Vagina (tissue), 2 donors: ENCODE data around the gene C1QTNF1. TPM values are rescaled to one million over a fixed set of nuclear protein-coding genes. Genes with fewer than 3 reads are reported as not detected.

ENCODE experiments used
- DNase-seq, 2 donors: peaks; one replicate each; pipeline ENCODE4 v3.0.0-alpha.2; 2017; ENCODE audit errors: extremely low spot score in 2 of 2
- H3K27ac ChIP-seq: fragments of 200-600 bp; sonication (generic); one replicate; pipeline ENCODE4 v1.5.1; 2019
- H3K27me3 ChIP-seq: fragments of 200-600 bp; sonication (generic); one replicate; pipeline ENCODE4 v1.5.1; 2019
- H3K36me3 ChIP-seq, 2 donors: fragments of 200-600 bp; sonication (generic); one replicate each; pipeline ENCODE4 v1.5.1; 2017 to 2019
- H3K4me1 ChIP-seq: fragments of 200-600 bp; sonication (generic); one replicate; pipeline ENCODE4 v1.5.1; 2019
- H3K4me3 ChIP-seq, 2 donors: fragments of 200-600 bp; sonication (generic); 1 replicate in 1 of 2; 2 replicates in 1 of 2; pipeline ENCODE4 v1.5.1; 2016 to 2019
- H3K9me3 ChIP-seq: fragments of 200-600 bp; sonication (generic); one replicate; pipeline ENCODE4 v1.5.1; 2019
- CTCF ChIP-seq, 3 experiments: fragments of 450-650 bp in 2 of 3; fragments of 200-600 bp in 1 of 3; sonication (generic) in 1 of 3; IDR thresholded peaks; one replicate each; pipeline ENCODE4 v1.5.1; 2017 to 2019; ENCODE audit warnings: antibody characterized with exemption in 3 of 3, mild to moderate bottlenecking in 2 of 3, moderate library complexity in 2 of 3
- POLR2A ChIP-seq, 2 donors: fragments of 450-650 bp; IDR thresholded peaks; one replicate each; pipeline ENCODE4 v1.6.1; 2017; ENCODE audit warnings: antibody characterized with exemption in 2 of 2, mild to moderate bottlenecking in 2 of 2, moderate library complexity in 2 of 2
- POLR2AphosphoS5 ChIP-seq, 2 donors: sonication (generic); formaldehyde crosslinking; IDR thresholded peaks; one replicate each; pipeline ENCODE4 v1.9.0; 2017; ENCODE audit warnings: antibody characterized with exemption in 2 of 2, mild to moderate bottlenecking in 2 of 2, low read depth in 1 of 2; ENCODE audit not compliant: insufficient read depth in 1 of 2
- intact Hi-C: fragments of 100-400 bp; cut with DNase I; formaldehyde crosslinking; loops from one replicate; pipeline ENCODE4 v1.15.1; 2023
- total RNA-seq: library from RNA; depleted of rRNA; stranded (reverse); fragments of >200 nt; gene quantifications from one replicate; pipeline ENCODE4 v1.2.3, GENCODE V29; 2016

Gene C1QTNF1
- total RNA-seq, 1 donor from 2014 or later: 30.7 TPM

DNA sequence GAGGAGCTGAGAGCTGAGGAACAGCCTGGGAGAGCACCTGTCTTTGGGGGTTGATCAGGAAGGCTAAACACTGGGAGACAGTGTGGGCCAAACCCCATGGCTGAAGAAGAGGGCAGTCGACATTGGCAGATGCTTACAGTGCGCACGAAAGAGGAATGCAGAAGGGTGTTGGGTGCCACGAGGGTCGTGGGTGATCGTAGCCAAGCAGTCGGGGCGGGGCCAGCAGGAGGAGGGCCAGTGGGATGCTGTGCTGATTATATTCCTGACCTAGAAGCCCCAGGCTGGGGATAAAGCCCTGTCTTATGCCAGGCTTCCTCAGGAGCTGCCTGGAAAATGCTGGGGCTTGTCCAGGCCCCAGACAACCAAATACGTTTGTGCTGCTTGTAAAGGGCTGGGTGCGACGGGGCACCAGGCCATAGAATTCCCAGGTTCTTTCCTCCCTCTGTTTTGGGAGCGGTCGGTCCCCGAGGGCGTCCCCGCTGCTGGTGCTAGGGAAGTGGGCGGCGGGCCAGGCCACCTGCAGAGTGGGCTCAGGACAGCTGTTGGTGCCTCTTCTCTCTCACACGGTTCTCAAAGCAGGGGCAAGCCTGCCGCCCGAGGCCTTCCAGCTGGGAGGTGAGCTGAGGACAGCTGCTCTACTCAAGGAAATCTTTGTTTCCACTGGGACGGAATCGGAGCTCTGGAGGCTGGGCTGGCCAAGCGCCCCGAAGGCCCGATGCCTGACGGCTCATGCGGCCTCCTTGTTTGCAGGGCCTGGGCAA is 10.0 kb downstream of the C1QTNF1 start:
- DNase-seq: peak in 1 of 2 donors; percentile 88
- intact Hi-C loops: no loop called here
- no peak overlapping the region for H3K4me3 ChIP-seq

GRCh38 chr17:79034931-79035485 is 11.0 kb downstream of the C1QTNF1 start:
- DNase-seq: no peak
- Histone ChIP-seq H3K36me3 (no peaks in the 10 kb centered on the region), H3K4me3 (no peak overlapping the region), H3K4me1 (peaks cover 36% of the 10 kb centered on the region), H3K27me3 (no peaks in the 10 kb centered on the region), H3K27ac (no peak overlapping the region), H3K9me3 (no peaks in the 10 kb centered on the region)
- intact Hi-C loops: no loop called here
- TF ChIP-seq POLR2AphosphoS5 (IDR thresholded peaks at IDR 0.05; ENCODE audit: insufficient read depth in 1 of 2, low read depth in 1 of 2) (no peak), POLR2A (IDR thresholded peaks at IDR 0.05) (no peak), CTCF (IDR thresholded peaks at IDR 0.05) (no peak)

More for the DNA sequence above, 10.0 kb downstream of the C1QTNF1 start:
- Histone ChIP-seq H3K36me3 (no peaks in the 10 kb centered on the region), H3K27me3 (no peaks in the 10 kb centered on the region), H3K9me3 (no peaks in the 10 kb centered on the region), H3K4me1 (peaks cover 35% of the 10 kb centered on the region), H3K27ac (peak overlapping the region; percentile 31)
- TF ChIP-seq CTCF (IDR thresholded peaks at IDR 0.05): no peak
- peak in 1 of 2 donors; percentile 42 for TF ChIP-seq POLR2AphosphoS5 (IDR thresholded peaks at IDR 0.05; ENCODE audit: insufficient read depth in 1 of 2, low read depth in 1 of 2)
- TF ChIP-seq POLR2A (IDR thresholded peaks at IDR 0.05): no peak

DNA sequence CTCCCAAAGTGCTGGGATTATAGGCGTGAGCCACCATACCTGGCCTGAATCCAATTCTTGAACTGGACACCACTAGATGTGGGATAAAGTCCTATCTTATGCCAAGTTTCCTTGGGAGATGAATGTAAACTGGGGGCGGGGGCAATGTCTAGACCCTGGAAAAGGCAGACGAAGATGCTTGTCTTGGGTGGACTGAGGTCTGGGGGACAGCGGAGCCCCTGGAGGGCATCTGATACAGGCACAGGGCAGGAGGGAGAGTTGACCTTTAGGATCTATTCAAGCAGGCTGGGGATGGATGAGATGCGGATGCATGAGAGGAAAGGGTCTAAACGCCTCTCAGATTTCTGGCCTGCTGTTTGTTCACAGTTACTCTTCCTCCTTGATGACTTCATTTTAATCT is 11.7 kb downstream of the C1QTNF1 start:
- TF ChIP-seq CTCF (IDR thresholded peaks at IDR 0.05) (no peak), POLR2AphosphoS5 (IDR thresholded peaks at IDR 0.05; ENCODE audit: insufficient read depth in 1 of 2, low read depth in 1 of 2) (no peak), POLR2A (IDR thresholded peaks at IDR 0.05) (no peak)
- Histone ChIP-seq H3K27ac (peak overlapping the region; percentile 26), H3K27me3 (no peaks in the 10 kb centered on the region), H3K36me3 (no peaks in the 10 kb centered on the region), H3K4me3 (no peak overlapping the region), H3K9me3 (no peaks in the 10 kb centered on the region), H3K4me1 (peaks cover 36% of the 10 kb centered on the region)
- no peak for DNase-seq
- intact Hi-C loops: no loop called here

DNA sequence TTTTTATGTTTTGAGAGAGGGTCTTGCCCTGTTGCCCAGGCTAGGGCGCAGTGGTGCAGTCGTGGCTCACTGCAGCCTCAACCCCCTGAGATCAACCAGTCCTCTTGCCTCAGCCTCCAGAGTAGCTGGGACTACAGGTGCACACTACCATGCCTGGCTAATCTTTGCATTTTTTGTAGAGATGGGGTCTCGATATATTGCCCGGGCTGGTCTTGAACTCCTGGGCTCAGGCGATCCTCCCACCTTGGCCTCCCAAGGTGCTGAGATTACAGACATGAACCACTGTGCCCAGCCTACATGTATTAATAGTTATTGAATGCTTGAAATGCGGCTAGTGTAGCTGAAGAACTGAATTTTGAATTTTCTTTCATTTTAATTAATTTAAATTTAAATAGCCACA is 12.2 kb downstream of the C1QTNF1 start:
- H3K9me3 ChIP-seq: no peaks in the 10 kb centered on the region
- DNase-seq: no peak
- H3K4me3 ChIP-seq: no peak overlapping the region
- TF ChIP-seq POLR2AphosphoS5 (IDR thresholded peaks at IDR 0.05; ENCODE audit: insufficient read depth in 1 of 2, low read depth in 1 of 2) (no peak), CTCF (IDR thresholded peaks at IDR 0.05) (no peak), POLR2A (IDR thresholded peaks at IDR 0.05) (no peak)
- H3K27ac ChIP-seq: peak overlapping the region; percentile 26
- H3K4me1 ChIP-seq: peaks cover 36% of the 10 kb centered on the region
- no peaks in the 10 kb centered on the region for H3K36me3 ChIP-seq
- intact Hi-C loops: no loop called here
- no peaks in the 10 kb centered on the region for H3K27me3 ChIP-seq

GRCh38 chr17:79036596-79036995 is 12.6 kb downstream of the C1QTNF1 start:
- no peak for DNase-seq
- Histone ChIP-seq H3K27me3 (no peaks in the 10 kb centered on the region), H3K4me1 (peaks cover 36% of the 10 kb centered on the region), H3K36me3 (no peaks in the 10 kb centered on the region), H3K4me3 (no peak overlapping the region), H3K9me3 (no peaks in the 10 kb centered on the region), H3K27ac (peak overlapping the region; percentile 26)
- intact Hi-C loops: no loop called here
- TF ChIP-seq POLR2A (IDR thresholded peaks at IDR 0.05): no peak
- peak in 1 of 2 donors; percentile 84 for TF ChIP-seq POLR2AphosphoS5 (IDR thresholded peaks at IDR 0.05; ENCODE audit: insufficient read depth in 1 of 2, low read depth in 1 of 2)
- no peak for TF ChIP-seq CTCF (IDR thresholded peaks at IDR 0.05)
